OCI-LY1 (cell line): ENCODE data around the gene RGS5.

Source experiments
- CTCF ChIP-seq: fragments of 200-600 bp; sonication (generic), shearing (Covaris generic); IDR thresholded peaks from 2 replicates; pipeline ENCODE4 v1.5.1; 2017; ENCODE audit warnings: mild to moderate bottlenecking, antibody characterized with exemption, low read length, moderate library complexity, mixed read lengths
- EZH2 ChIP-seq: fragments of 200-600 bp; sonication (generic), shearing (Covaris generic); IDR thresholded peaks from 2 replicates; pipeline ENCODE4 v1.8.0; 2017; ENCODE audit warnings: borderline replicate concordance, mixed run types, mild to moderate bottlenecking, antibody characterized with exemption, low read length, moderate library complexity, mixed read lengths

DNA sequence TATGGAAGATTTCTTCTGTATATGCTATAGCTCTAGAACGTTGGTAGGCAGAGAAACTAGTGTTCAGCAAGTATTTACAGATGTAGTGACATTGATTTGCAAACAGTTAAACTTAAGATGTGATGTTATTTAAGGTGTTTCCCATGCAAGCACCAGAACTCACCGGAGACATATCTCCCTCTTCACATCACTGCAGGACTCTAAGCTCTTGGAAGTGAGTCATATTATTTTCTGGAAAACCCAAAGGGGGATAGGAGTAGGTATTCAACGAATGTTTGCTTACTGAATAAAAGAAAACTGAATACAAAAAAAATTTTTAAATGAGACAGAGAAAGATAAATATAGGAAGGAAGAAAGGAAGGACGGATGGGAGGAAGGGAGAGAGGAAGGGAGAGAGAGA is 108.5 kb downstream of the RGS5 start:
- no peak for TF ChIP-seq CTCF
- no peak for TF ChIP-seq EZH2
